Measurements from ENCODE around the gene ANKRD29. TPM values are rescaled to one million over a fixed set of nuclear protein-coding genes. Genes with fewer than 3 reads are reported as not detected.

ANKRD29 gene
- total and polyA plus RNA-seq, 2 donors (not counting 3 experiments of a cell fraction or from before 2014, with no cell fraction given), result 0.03 to 2.6 TPM

DNA sequence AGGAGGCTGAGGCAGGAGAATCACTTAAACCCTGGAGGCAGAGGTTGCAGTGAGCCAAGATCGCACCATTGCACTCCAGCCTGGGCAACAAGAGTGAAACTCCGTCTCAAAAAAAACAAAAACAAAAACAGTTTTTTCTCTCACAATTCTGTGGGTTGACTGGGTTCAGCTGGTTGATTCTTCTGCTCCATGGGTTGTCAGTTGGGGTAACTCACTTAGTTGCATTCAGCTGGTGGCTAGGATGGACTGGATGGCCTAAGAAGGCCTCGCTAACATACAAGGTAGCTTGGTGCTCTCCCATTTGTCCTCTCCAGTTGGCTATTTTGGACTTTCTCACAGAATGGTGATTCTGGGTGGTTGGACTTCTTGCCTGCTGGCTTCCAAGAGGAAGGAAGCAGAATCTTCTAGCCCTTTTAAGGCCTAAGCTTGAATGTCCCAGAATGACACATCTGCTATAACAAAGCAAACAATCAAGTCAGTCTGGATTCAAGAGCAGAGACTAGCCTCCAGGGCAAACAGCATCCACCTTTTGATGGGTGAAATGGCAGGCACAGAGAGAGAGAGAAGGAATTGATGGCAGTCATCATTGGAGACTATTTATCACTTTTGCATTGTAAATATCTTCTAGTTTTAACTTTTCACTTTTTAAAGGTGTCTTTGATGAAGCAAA is 44.4 kb upstream of the ANKRD29 start:
- no peak overlapping the region for H3K4me2 ChIP-seq (ENCODE audit: insufficient read depth, low read length)
- no peak overlapping the region for H3K9ac ChIP-seq (replicated peaks; ENCODE audit: extremely low read depth, insufficient read depth, low read length)
- no peaks in the 10 kb centered on the region for H4K20me1 ChIP-seq (replicated peaks; ENCODE audit: control insufficient read depth, extremely low read depth, insufficient read depth, low read length)
- dilution Hi-C loops (cut with MboI; ENCODE audit: extremely low pct_ligation_motif_present, low sequenced_read_pairs) (no loop called here), intact Hi-C loops (cut with micrococcal nuclease) (no loop called here)
- BruUV-seq (replicated peaks), result no TSS peak
- no peaks in the 10 kb centered on the region for H3K36me3 ChIP-seq (ENCODE audit: control insufficient read depth in 2 of 2, extremely low read depth in 1 of 2, insufficient read depth in 2 of 2, low read length in 2 of 2)
- CTCF ChIA-PET, result interaction anchor here (2.5 kb wide), 1 partner anchor 85 kb away, joined by 7 read pairs; no protein-coding TSS in a partner anchor
- no peak overlapping the region for H2AFZ ChIP-seq (ENCODE audit: low read depth, low read length)
- H3K9me1 ChIP-seq (replicated peaks; ENCODE audit: control insufficient read depth, extremely low read depth, insufficient read depth, low read length), result no peaks in the 10 kb centered on the region
- DNase-seq (ENCODE audit: low read depth, low spot score) (no peak), FAIRE-seq (peak; percentile 12)
- no peak overlapping the region for H3K27ac ChIP-seq (ENCODE audit: insufficient read depth, low read depth, low read length)
- TF ChIP-seq FOS (IDR thresholded peaks at IDR 0.05; ENCODE audit: borderline replicate concordance, insufficient read depth, low read length), result no peak
- TF ChIP-seq, protein P1, sequence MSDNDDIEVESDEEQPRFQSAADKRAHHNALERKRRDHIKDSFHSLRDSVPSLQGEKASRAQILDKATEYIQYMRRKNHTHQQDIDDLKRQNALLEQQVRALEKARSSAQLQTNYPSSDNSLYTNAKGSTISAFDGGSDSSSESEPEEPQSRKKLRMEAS (IDR thresholded peaks at IDR 0.05; ENCODE audit: insufficient read depth, insufficient read length), result no peak
- TF ChIP-seq EZH2 (IDR thresholded peaks at IDR 0.05; ENCODE audit: borderline replicate concordance, low read depth, low read length, severe bottlenecking), result no peak
- TF ChIP-seq POLR2A (IDR thresholded peaks at IDR 0.05; ENCODE audit: low read depth, low read length), result no peak
- TF ChIP-seq JUN (IDR thresholded peaks at IDR 0.05; ENCODE audit: borderline replicate concordance, insufficient read depth, insufficient read length, low read depth), result no peak
- TF ChIP-seq GATA2 (IDR thresholded peaks at IDR 0.05; ENCODE audit: insufficient read depth, insufficient read length, low read depth, low read length), result no peak
- H3K4me1 ChIP-seq (ENCODE audit: control insufficient read depth, extremely low read depth, insufficient read depth, low read length), result no peaks in the 10 kb centered on the region
- H3K27me3 ChIP-seq (ENCODE audit: control insufficient read depth in 2 of 2, insufficient read depth in 2 of 2, low read length in 2 of 2), result no peaks in the 10 kb centered on the region
- no peak overlapping the region for H3K4me3 ChIP-seq (replicated peaks in 1 of 3; ENCODE audit: insufficient read depth in 1 of 3, low read depth in 1 of 3, low read length in 3 of 3)
- H3K9me3 ChIP-seq (replicated peaks; ENCODE audit: control insufficient read depth, insufficient read depth, low read length), result no peaks in the 10 kb centered on the region
- POLR2A ChIA-PET, result no interaction called here
- no peaks in the 10 kb centered on the region for H3K79me2 ChIP-seq (ENCODE audit: control insufficient read depth, insufficient read depth, low read length)

DNA sequence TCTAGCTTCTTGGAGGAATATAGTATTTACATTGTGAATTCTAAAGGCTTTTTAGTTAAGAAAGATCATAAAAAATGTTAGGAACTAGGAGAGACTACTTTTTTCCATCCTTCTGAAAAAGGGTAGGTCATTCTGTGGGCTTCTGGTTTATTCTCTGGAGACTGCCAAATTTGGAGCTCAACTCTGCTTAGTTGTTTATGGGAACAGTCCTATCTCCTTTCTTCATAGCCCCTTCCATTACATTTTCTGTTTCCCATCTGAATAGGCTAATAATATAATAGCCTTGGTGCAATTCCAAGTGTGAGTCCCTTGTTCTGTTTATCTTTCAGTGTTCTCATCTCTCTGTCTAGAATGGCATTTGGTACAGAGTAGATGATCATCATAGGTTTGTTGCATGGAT is 42.1 kb upstream of the ANKRD29 start:
- Histone ChIP-seq H3K9ac (replicated peaks; ENCODE audit: extremely low read depth, insufficient read depth, low read length) (no peak overlapping the region), H2AFZ (ENCODE audit: low read depth, low read length) (no peak overlapping the region), H3K9me1 (replicated peaks; ENCODE audit: control insufficient read depth, extremely low read depth, insufficient read depth, low read length) (no peaks in the 10 kb centered on the region), H3K79me2 (ENCODE audit: control insufficient read depth, insufficient read depth, low read length) (no peaks in the 10 kb centered on the region), H3K27ac (ENCODE audit: insufficient read depth, low read depth, low read length) (no peak overlapping the region), H3K36me3 (ENCODE audit: control insufficient read depth in 2 of 2, extremely low read depth in 1 of 2, insufficient read depth in 2 of 2, low read length in 2 of 2) (no peaks in the 10 kb centered on the region), H3K4me3 (replicated peaks in 1 of 3; ENCODE audit: insufficient read depth in 1 of 3, low read depth in 1 of 3, low read length in 3 of 3) (no peak overlapping the region), H3K9me3 (replicated peaks; ENCODE audit: control insufficient read depth, insufficient read depth, low read length) (no peaks in the 10 kb centered on the region), H3K4me1 (ENCODE audit: control insufficient read depth, extremely low read depth, insufficient read depth, low read length) (no peaks in the 10 kb centered on the region), H3K4me2 (ENCODE audit: insufficient read depth, low read length) (no peak overlapping the region), H4K20me1 (replicated peaks; ENCODE audit: control insufficient read depth, extremely low read depth, insufficient read depth, low read length) (no peaks in the 10 kb centered on the region), H3K27me3 (ENCODE audit: control insufficient read depth in 2 of 2, insufficient read depth in 2 of 2, low read length in 2 of 2) (no peaks in the 10 kb centered on the region)
- ChIA-PET POLR2A (no interaction called here), CTCF (interaction anchor here (1.2 to 6.6 kb wide), 6 partner anchors 10 to 213 kb away, joined by 4 to 260 read pairs (median 17); no protein-coding TSS in a partner anchor)
- dilution Hi-C loops (cut with MboI; ENCODE audit: extremely low pct_ligation_motif_present, low sequenced_read_pairs), result no loop called here
- no peak for FAIRE-seq
- DNase-seq (ENCODE audit: low read depth, low spot score), result no peak
- no peak for TF ChIP-seq FOS (IDR thresholded peaks at IDR 0.05; ENCODE audit: borderline replicate concordance, insufficient read depth, low read length)
- TF ChIP-seq JUN (IDR thresholded peaks at IDR 0.05; ENCODE audit: borderline replicate concordance, insufficient read depth, insufficient read length, low read depth), result no peak
- TF ChIP-seq, protein P1 (IDR thresholded peaks at IDR 0.05; ENCODE audit: insufficient read depth, insufficient read length), result no peak
- TF ChIP-seq POLR2AphosphoS5 (IDR thresholded peaks at IDR 0.05; ENCODE audit: insufficient read depth, low read depth, low read length), result no peak
- no peak for TF ChIP-seq CTCF (IDR thresholded peaks at IDR 0.05; ENCODE audit: extremely low read depth in 1 of 2, insufficient read depth in 1 of 2, low read depth in 1 of 2, low read length in 2 of 2)
- no peak for TF ChIP-seq MYC (IDR thresholded peaks at IDR 0.05; ENCODE audit: low read depth, low read length)
- TF ChIP-seq EZH2 (IDR thresholded peaks at IDR 0.05; ENCODE audit: borderline replicate concordance, low read depth, low read length, severe bottlenecking), result no peak
- TF ChIP-seq GATA2 (IDR thresholded peaks at IDR 0.05; ENCODE audit: insufficient read depth, insufficient read length, low read depth, low read length), result no peak
- no peak for TF ChIP-seq POLR2A (IDR thresholded peaks at IDR 0.05; ENCODE audit: low read depth, low read length)
- BruUV-seq (replicated peaks), result no TSS peak
- intact Hi-C loops (cut with micrococcal nuclease), result no loop called here
